ENCODE results near the gene DNAH1. TPM values are rescaled to one million over a fixed set of nuclear protein-coding genes. Genes with fewer than 3 reads are reported as not detected.
A peak's percentile ranks its signal among the peaks of the same experiment; 100 is the strongest.

The DNAH1 gene
- total RNA-seq, 1 experiment from 2014 or later = 3.0 TPM

DNA sequence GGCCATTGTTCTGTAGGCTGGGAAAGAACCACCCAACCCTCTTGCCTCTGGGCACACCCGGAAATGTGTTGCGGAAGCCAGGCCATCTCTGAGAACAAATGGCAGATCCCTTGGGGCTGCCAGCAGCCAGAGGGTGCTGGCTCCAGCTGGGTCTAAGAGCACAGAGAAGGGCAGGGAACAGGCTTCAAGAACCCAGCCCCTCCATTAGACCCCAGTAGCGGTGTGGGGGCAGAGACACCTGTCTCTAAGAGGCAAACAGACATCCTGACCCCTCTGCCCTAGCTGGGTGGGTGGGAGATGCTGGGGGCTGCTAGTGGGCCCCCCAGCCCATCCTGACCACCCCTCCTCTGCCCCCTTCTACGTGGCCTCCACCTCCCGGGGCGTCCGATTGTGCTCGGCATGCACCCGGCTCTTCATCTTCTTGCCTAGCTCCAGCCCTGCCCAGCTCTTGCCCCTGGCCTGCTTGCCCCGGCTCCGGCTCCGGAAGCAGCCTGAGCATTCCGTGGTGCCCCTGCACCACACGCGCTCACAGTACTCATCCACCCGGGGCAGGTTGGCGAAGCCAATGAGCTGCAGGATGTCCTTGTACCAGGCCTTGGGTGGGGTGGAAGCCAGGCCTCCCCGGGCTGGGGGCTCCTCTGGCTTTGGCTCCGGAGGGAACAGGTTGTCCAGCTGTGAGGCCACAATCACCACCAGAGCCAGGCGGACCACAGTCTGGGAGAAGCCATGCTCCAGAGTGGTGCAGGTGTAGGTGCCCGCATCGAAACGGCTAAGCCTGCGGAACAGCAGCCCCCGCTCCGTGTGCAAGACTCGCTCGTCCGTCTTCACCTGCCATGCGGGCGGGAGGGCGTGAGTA is 119.4 kb downstream of the DNAH1 start:
- no TSS peak for BruUV-seq (replicated peaks)
- intact Hi-C loops (cut with micrococcal nuclease) = no loop called here
- no peak for DNase-seq (ENCODE audit: unreplicated experiment)
- Mint-ChIP-seq H3K4me3 (ENCODE audit: unreplicated experiment) (no peak overlapping the region), H3K27me3 (ENCODE audit: insufficient read depth, unreplicated experiment) (no peaks in the 10 kb centered on the region), H3K4me1 (ENCODE audit: insufficient read depth, unreplicated experiment) (peaks cover 8% of the 10 kb centered on the region), H3K27ac (ENCODE audit: low read depth, unreplicated experiment) (no peak overlapping the region), H3K9me3 (ENCODE audit: unreplicated experiment) (no peaks in the 10 kb centered on the region), H3K36me3 (ENCODE audit: insufficient read depth, unreplicated experiment) (no peaks in the 10 kb centered on the region)
- TF ChIP-seq, protein P1, sequence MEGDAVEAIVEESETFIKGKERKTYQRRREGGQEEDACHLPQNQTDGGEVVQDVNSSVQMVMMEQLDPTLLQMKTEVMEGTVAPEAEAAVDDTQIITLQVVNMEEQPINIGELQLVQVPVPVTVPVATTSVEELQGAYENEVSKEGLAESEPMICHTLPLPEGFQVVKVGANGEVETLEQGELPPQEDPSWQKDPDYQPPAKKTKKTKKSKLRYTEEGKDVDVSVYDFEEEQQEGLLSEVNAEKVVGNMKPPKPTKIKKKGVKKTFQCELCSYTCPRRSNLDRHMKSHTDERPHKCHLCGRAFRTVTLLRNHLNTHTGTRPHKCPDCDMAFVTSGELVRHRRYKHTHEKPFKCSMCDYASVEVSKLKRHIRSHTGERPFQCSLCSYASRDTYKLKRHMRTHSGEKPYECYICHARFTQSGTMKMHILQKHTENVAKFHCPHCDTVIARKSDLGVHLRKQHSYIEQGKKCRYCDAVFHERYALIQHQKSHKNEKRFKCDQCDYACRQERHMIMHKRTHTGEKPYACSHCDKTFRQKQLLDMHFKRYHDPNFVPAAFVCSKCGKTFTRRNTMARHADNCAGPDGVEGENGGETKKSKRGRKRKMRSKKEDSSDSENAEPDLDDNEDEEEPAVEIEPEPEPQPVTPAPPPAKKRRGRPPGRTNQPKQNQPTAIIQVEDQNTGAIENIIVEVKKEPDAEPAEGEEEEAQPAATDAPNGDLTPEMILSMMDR (IDR thresholded peaks at IDR 0.05; ENCODE audit: unreplicated experiment) = no peak
- ChIA-PET POLR2A (no interaction called here), CTCF (interaction anchor here (0.5 to 17.8 kb wide), 3 partner anchors 11 to 199 kb away, joined by 3 to 278 read pairs (median 4); partner anchors contain the start of gene SEMA3G)

DNA sequence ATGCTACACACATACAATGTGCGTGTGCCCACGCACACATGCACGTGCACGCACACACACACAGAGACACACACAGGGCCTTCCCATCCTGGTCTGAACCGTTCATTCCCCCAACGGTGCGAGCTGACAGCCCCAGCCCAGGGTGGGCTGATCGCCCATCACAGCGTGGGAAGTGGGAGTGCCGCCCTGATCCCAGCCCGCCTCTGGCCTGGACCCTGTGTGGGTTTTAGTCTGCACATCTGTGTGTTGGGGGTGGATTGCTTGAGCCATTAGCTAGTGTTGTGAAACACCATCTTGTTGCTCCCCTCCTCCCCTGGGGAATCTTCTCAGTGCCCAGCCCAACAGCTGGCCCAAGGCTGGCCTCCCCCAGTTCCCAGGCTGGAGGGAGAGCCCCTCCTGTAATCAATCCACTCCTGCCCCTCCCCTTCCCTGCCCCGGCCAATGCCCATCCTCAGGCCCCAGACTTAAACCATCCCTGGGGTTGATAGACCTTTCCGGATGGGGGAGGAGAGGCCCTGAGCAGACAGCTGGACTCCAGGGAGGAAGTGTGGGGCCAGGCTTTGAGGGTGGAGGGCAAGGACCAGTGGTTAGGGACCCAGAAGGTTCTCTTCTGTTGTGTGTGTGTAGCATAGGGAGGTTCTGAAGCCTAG is 120.5 kb downstream of the DNAH1 start:
- Mint-ChIP-seq H3K4me1 (ENCODE audit: insufficient read depth, unreplicated experiment) (peaks cover 8% of the 10 kb centered on the region), H3K9me3 (ENCODE audit: unreplicated experiment) (no peaks in the 10 kb centered on the region), H3K4me3 (ENCODE audit: unreplicated experiment) (no peak overlapping the region), H3K27ac (ENCODE audit: low read depth, unreplicated experiment) (no peak overlapping the region), H3K36me3 (ENCODE audit: insufficient read depth, unreplicated experiment) (no peaks in the 10 kb centered on the region), H3K27me3 (ENCODE audit: insufficient read depth, unreplicated experiment) (no peaks in the 10 kb centered on the region)
- POLR2A ChIA-PET = no interaction called here
- CTCF ChIA-PET = interaction anchor here (1.3 to 17.8 kb wide), 3 partner anchors 8 to 25 kb away, joined by 3 to 278 read pairs (median 35); partner anchors contain the start of gene SEMA3G
- DNase-seq (ENCODE audit: unreplicated experiment) = no peak
- TF ChIP-seq, protein P1 (IDR thresholded peaks at IDR 0.05; ENCODE audit: unreplicated experiment) = no peak
- BruUV-seq (replicated peaks) = no TSS peak
- intact Hi-C loops (cut with micrococcal nuclease) = no loop called here

DNA sequence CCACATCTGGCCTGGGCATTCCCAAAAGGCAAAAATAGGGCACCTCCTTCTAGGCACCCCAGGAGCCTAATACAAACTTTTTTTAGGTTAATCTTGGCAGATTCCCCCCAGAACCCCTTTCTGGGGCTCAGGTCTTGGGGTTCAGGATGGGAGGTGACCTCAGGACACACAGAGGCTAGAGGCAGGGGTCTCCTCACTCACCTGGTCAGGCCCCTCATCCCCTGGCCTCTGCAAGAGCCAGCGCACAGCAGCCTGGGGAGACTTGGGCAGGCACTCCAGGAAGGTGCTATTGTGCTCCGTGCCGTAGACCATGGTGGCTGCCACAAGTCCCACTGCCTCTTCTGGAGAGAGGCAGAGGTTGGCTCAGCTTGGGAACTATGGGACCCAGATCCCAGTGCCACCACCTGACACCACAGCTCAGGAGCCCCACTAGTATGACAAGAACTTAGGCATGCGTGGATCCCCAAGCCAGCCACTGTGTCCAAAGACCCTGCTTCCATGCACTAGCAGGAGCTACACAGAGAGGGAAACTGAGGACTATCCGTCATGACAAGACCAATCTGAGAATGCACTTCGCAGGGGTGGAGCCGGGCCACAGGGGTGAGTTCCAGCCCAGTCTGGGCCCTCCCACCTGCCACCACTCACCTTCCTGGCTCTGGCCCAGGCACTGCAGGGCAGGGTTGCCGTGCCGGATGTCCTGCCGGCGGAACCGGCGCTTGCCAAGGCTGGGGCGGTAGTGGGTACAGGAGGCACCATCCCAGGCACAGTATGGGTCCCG is 121.4 kb downstream of the DNAH1 start:
- POLR2A ChIA-PET = no interaction called here
- intact Hi-C loops (cut with micrococcal nuclease) = no loop called here
- TF ChIP-seq, protein P1 (IDR thresholded peaks at IDR 0.05; ENCODE audit: unreplicated experiment) = no peak

DNA sequence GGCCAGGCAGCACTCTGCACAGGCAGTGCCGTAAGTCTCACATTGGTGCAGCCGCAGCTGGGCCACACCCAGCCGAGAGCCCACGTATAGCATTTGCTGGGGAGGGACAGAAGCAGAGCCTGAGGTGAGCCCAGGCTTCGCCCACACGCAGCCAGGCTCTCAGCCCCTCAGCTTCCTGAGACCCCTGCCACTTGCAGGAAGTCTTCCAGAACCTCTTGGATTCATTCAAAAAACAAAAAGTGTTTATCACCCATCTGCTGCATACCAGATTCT is 121.9 kb downstream of the DNAH1 start:
- no peak for DNase-seq (ENCODE audit: unreplicated experiment)
- Mint-ChIP-seq H3K36me3 (ENCODE audit: insufficient read depth, unreplicated experiment) (no peaks in the 10 kb centered on the region), H3K4me1 (ENCODE audit: insufficient read depth, unreplicated experiment) (peaks cover 8% of the 10 kb centered on the region), H3K4me3 (ENCODE audit: unreplicated experiment) (no peak overlapping the region), H3K27ac (ENCODE audit: low read depth, unreplicated experiment) (no peak overlapping the region), H3K9me3 (ENCODE audit: unreplicated experiment) (no peaks in the 10 kb centered on the region), H3K27me3 (ENCODE audit: insufficient read depth, unreplicated experiment) (no peaks in the 10 kb centered on the region)
- CTCF ChIA-PET = interaction anchor here (5.5 to 17.8 kb wide), 2 partner anchors 8 to 9 kb away, joined by 35 to 278 read pairs; partner anchors contain the start of gene SEMA3G
- BruUV-seq (replicated peaks) = no TSS peak
- TF ChIP-seq, protein P1 (IDR thresholded peaks at IDR 0.05; ENCODE audit: unreplicated experiment) = no peak
- intact Hi-C loops (cut with micrococcal nuclease) = no loop called here
- POLR2A ChIA-PET = no interaction called here

More for the DNA sequence above, 121.4 kb downstream of the DNAH1 start:
- Mint-ChIP-seq H3K36me3 (ENCODE audit: insufficient read depth, unreplicated experiment) (no peaks in the 10 kb centered on the region), H3K9me3 (ENCODE audit: unreplicated experiment) (no peaks in the 10 kb centered on the region), H3K27me3 (ENCODE audit: insufficient read depth, unreplicated experiment) (no peaks in the 10 kb centered on the region), H3K4me1 (ENCODE audit: insufficient read depth, unreplicated experiment) (peaks cover 8% of the 10 kb centered on the region), H3K4me3 (ENCODE audit: unreplicated experiment) (no peak overlapping the region), H3K27ac (ENCODE audit: low read depth, unreplicated experiment) (no peak overlapping the region)
- no TSS peak for BruUV-seq (replicated peaks)
- CTCF ChIA-PET = interaction anchor here (0.7 to 17.8 kb wide), 4 partner anchors 9 to 26 kb away, joined by 3 to 278 read pairs (median 19); partner anchors contain the start of gene SEMA3G
- DNase-seq (ENCODE audit: unreplicated experiment) = peak; percentile 72

All from MCF 10A (cell line).